Measurements from ENCODE around the gene GAB1.

DNA sequence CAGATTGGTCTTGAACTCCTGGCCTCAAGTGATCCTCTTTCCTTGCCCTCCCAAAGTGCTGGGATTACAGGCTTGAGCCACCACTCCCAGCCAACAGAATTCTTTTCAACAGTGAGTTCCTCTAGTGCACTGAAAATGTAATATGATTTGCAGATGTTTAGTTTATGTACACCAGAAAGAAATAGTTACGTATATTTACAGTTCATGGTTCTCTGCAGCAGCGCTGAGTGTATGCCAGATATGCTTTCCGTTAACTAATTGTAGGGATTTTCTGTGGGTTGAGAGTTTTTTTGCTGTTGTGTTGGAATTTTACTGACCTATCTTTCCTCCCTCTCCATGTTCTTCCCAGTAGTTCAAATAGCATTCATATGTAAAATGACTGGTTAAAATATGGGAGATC, 44.0 kb downstream of the GAB1 start:
- TF ChIP-seq CTCF (IDR thresholded peaks at IDR 0.05) (no peak), POLR2A (IDR thresholded peaks at IDR 0.05) (no peak)

All from testis (tissue), 2 donors.